ENCODE measurements around the gene GPR157. TPM values are rescaled to one million over a fixed set of nuclear protein-coding genes. Genes with fewer than 3 reads are reported as not detected.

The GPR157 gene
- total and polyA plus RNA-seq, 2 experiments from 2014 or later = 0.81 to 3.9 TPM

GRCh38 chr1:9128520-9129265, at the start of gene GPR157 (continued):
- 0 out of 4 replicates have a peak, but pooled peaks of 1 of the 2 experiments have one; percentile 2 for TF ChIP-seq CTCF (conservative IDR thresholded peaks at IDR 0.05; ENCODE audit: low read depth in 2 of 2)

- Histone ChIP-seq H3K79me2 (replicated peaks; ENCODE audit: insufficient read depth) (peaks cover 99% of the 10 kb centered on the region), H3K4me2 (no peak overlapping the region), H3K27ac (ENCODE audit: low read depth) (no peak overlapping the region), H3K9me2 (ENCODE audit: insufficient read depth) (no peaks in the 10 kb centered on the region), H3K4me3 (no peak overlapping the region), H3K4me1 (ENCODE audit: insufficient read depth) (peaks cover 4% of the 10 kb centered on the region), H2AFZ (no peak overlapping the region), H4K20me1 (replicated peaks; ENCODE audit: insufficient read depth) (peaks cover 14% of the 10 kb centered on the region), H3K36me3 (ENCODE audit: insufficient read depth) (peaks cover 4% of the 10 kb centered on the region; the same call in 1 of the 2 replicates), H3F3A (replicated peaks; ENCODE audit: low read depth) (no peaks in the 10 kb centered on the region), H3K27me3 (ENCODE audit: insufficient read depth) (no peaks in the 10 kb centered on the region)
- no peak for ATAC-seq
- TF ChIP-seq EZH2 (IDR thresholded peaks at IDR 0.05; ENCODE audit: low read depth, unreplicated experiment) = no peak
- TF ChIP-seq ZNF462 (CRISPR knock-in tag; IDR thresholded peaks at IDR 0.05) = no peak
- no peak for TF ChIP-seq ZNF331 (CRISPR knock-in tag; IDR thresholded peaks at IDR 0.05; ENCODE audit: low read depth)
- peaks cover 6% of the 10 kb centered on the region; the same call in 2 of the 3 replicates for H3K4me1 Mint-ChIP-seq
- H3K27me3 Mint-ChIP-seq (ENCODE audit: insufficient read depth, low read depth, poor library complexity) = peaks cover 2% of the 10 kb centered on the region
- H3K4me3 Mint-ChIP-seq = no peak overlapping the region
- DNase-seq (ENCODE audit: low spot score) = no peak
- H3K27ac Mint-ChIP-seq = no peak overlapping the region
- H3K9me3 Mint-ChIP-seq = no peaks in the 10 kb centered on the region
- peaks cover 43% of the 10 kb centered on the region for H3K36me3 Mint-ChIP-seq (ENCODE audit: low read depth)
These were observed 45.9 kb upstream of the GPR157 start for GRCh38 chr1:9174762-9175161.
